ENCODE data around the gene ADCY4.
A peak's percentile ranks its signal among the peaks of the same experiment; 100 is the strongest.

The ADCY4 gene

GRCh38 chr14:24314377-24315193 is 20.3 kb downstream of the ADCY4 start:
- no peak for DNase-seq

GRCh38 chr14:24313913-24314312 is 21.0 kb downstream of the ADCY4 start:
- DNase-seq: no peak

- no peak for DNase-seq
Measured at GRCh38 chr14:24312736-24313507, 21.9 kb downstream of the ADCY4 start.

GRCh38 chr14:24311837-24312615 is 22.8 kb downstream of the ADCY4 start:
- no peak for DNase-seq

- DNase-seq: peak; percentile 84
Measured at GRCh38 chr14:24310646-24311604, 23.9 kb downstream of the ADCY4 start, which contains the start of gene LTB4R. Gene LTB4R, plus strand, starts transcription at chr14:24311502. Its CDS starts 4,150 bp downstream, at chr14:24315652.

GRCh38 chr14:24310265-24310645 is 24.6 kb downstream of the ADCY4 start:
- peak; percentile 27 for DNase-seq

GRCh38 chr14:24309538-24310264 is 25.2 kb downstream of the ADCY4 start, which contains the start of gene LTB4R2:
Gene LTB4R2, plus strand, starts transcription at chr14:24310140. Its CDS starts 525 bp downstream, at chr14:24310665.
- no peak for DNase-seq

- DNase-seq: no peak
Measured at GRCh38 chr14:24308342-24309124, 26.3 kb downstream of the ADCY4 start.

- peak; percentile 27 for DNase-seq
Measured at GRCh38 chr14:24307575-24308341, 27.1 kb downstream of the ADCY4 start, which contains the start of gene CIDEB. Gene CIDEB, minus strand, starts transcription at chr14:24307977. Its CDS starts 119 bp downstream, at chr14:24307858.

GRCh38 chr14:24307156-24307574 is 27.7 kb downstream of the ADCY4 start:
- DNase-seq: no peak

- DNase-seq: no peak
Measured at GRCh38 chr14:24304019-24304387, 30.9 kb downstream of the ADCY4 start.

- no peak for DNase-seq
Measured at GRCh38 chr14:24300326-24300980, 34.4 kb downstream of the ADCY4 start.

GRCh38 chr14:24299255-24300191 is 35.3 kb downstream of the ADCY4 start, which contains the start of the genes DHRS1 and NOP9:
Gene DHRS1, minus strand, starts transcription at chr14:24299780. Its CDS starts 674 bp downstream, at chr14:24299106.
Gene NOP9, plus strand, starts transcription at chr14:24299850. Its CDS starts 105 bp downstream, at chr14:24299955.
- peak; percentile 78 for DNase-seq

GRCh38 chr14:24298892-24299254 is 36.0 kb downstream of the ADCY4 start:
- DNase-seq: no peak

- DNase-seq: no peak
Measured at GRCh38 chr14:24297190-24297964, 37.5 kb downstream of the ADCY4 start.

GRCh38 chr14:24296341-24297157 is 38.3 kb downstream of the ADCY4 start:
- DNase-seq: peak; percentile 23
